ENCODE measurements around the gene MUC6.

Gene MUC6

DNA sequence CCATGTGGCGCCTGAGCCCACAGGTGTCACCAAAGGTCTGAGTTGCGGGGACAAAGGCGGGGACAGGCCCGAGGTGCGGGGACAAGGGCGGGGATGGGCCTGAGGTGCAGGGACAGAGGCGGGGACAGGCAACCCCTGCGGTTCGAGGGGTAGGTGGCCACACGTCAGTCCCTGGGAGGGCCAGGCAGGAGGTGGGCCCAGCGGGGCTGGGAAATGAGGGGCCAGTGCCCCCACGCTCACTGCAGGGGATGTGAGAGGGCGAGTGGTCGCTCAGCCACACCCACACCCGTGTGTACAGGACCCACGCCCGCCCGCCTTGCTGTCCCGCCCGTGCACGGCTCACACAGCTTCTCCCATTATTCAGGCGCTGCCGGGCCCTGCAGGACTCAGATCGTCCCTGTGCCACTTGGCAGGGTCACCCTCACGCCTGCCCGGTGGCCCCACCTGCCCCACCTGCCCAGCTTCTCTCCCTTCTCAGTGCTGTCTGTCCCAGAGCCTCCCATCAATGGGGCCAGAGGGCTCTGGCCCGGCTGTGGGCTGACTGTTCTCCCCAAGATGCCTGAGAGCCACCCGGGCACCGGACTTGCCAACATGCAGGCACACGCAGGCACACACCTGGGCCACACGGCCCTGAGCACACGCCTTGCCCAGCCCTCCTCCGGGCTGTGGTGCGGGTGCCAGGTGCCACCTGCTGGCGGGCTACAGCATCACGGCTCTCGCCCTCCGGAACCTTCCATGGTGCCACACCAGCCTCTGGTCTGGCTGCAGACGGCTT lies 14.2 kb upstream of the MUC6 start:
- peak; percentile 24 for DNase-seq (ENCODE audit: low read depth)

DNA sequence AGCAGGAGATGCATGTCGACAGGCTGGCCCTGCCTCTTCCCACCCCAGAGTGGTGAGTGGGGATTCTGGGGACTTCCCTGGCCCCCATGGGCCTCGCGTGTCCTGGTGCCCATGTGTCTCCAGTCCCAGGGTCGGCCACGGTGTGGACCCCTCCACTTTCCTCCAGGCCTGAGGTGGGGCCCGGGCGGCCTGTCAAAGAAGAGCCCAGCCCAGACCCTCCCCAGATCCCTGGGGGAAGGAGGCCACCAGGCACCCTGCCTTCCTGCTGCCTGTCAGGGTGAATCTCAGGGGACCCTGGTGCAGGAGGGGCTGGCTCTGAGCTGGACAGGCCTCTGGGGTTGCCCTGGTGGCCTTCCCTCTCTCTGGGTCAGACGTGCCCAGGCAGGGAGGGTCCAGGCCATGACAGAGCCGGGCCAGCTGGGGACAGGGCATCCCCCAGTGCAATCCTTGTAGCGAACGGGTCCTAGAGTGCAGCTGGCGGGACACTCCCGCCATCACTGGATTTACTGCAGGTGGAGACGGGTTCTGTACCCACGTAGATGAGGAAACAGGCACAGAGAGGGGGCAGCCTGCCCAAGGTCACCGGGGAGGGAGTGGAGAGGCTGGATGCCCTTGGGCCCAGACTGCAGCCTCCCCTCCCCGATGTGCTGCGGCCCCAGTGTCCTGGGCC lies 13.5 kb upstream of the MUC6 start:
- DNase-seq (ENCODE audit: low read depth): no peak

DNA sequence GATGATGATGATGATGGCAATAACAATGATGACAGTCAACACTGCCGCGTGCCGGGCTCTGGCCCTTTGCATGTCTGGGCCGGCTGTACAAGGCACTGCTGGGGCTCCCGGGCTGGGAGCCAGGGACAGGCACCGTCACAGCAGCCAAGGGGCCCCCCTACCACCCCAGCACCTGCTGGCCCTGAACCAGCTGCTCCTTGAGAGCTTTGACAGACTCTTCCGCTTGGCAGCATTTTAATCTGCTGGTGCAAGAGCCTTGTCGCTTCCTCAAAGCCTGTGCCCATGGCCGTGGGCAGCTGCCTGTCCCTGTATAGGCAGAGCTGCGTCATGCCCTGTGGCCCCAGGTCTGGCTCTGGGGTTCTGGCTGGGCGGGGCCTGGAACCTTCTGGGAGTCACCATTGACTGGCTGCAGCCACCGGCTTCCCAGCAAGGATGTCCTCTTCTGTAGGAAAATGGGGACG lies 12.9 kb upstream of the MUC6 start:
- no peak for DNase-seq (ENCODE audit: low read depth)

DNA sequence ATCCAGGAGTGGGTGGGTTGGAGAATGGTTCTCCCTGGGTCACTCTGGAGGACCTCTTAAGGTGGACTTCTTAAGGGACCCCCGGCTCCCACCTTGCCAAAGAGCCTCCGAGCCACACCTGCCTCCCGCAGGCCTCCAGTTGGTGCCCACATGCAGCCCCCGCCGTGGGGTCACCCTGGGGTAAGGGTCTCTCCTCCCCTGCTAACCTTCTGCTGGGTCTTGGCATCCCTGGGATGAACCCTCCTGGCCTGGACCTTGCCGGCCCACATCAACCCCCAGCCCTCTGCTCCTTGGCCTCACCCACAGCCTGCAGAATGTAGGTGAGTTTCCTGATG lies 12.5 kb upstream of the MUC6 start:
- no peak for DNase-seq (ENCODE audit: low read depth)

DNA sequence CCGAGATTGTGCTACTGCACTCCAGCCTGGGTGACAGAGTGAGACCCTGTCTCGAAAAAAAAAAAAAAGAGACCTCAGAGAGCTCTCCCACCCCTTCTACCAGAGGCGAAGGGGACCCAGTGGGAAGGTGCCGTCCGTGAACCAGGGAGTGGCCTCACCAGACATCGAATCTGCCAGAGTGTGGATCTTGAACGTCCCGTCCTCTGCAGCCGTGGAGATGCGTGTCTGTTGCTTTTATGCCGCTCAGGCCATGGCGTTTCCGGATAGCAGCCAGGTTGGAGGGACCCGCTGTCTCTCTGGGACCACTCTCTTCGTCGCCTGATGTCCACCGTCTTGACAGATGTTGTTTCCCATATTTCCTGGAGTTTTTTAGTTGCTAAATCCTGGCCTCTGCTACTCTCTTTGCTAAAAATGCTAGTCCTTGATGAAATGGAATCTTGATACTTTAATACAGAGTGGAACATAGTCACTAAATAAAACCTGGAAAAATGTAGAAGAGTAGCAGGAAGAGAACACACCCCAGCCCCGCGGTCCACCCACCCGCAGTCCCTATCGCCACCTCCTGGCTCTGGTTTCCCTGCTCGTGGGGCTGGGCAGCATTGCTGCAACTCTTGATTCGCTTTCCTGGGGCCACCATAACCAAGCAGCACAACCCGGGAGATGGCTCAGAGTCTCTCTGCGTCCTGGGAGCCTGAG lies 12.0 kb upstream of the MUC6 start:
- DNase-seq (ENCODE audit: low read depth): no peak

DNA sequence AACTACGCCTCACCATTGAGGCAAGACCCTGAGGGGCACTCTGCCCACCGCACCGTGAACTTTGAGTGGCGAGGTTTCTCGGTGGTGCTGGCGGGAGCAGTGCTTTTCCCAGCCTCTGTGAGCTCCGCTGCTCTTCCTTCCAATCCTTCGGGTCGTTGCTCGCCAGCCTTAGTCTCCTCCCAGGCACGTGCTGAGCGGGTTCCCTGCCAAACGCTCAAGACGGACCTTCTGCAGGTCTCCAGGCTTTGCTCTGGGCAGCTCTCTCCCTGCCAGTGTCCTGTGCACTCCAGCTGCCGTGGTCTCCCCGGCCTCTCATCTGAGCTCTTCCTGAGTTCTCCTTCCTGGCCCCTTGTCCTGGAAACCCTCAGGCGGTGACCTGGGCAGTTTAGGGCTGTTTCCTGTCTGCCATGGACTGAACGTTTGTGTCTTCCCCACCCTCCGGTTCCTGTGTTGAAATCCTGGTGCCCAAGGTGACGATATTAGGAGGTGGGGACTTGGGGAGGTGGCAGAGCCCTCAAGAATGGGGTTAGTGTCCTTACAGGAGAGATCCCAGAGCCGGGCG lies 11.2 kb upstream of the MUC6 start:
- no peak for DNase-seq (ENCODE audit: low read depth)

DNA sequence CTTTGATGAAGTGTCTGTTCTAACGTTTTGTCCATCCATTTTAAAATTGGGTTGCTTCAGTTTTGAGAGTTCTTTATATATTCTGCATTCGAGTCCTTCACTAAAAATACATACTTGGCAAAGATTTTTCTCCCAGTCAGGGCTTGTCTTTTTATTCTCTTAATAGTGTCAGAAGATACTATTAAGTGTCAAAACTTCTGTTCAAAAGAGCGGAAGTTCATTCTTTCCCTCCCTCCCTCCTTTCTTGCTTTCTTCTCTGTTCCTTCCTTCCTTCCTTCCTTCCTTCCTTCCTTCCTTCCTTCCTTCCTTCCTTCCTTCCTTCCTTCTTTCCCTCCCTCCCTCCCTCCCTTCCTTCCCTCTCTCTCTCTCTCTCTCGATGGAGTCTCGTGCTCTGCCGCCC lies 7.6 kb upstream of the MUC6 start:
- DNase-seq (ENCODE audit: low read depth): no peak

DNA sequence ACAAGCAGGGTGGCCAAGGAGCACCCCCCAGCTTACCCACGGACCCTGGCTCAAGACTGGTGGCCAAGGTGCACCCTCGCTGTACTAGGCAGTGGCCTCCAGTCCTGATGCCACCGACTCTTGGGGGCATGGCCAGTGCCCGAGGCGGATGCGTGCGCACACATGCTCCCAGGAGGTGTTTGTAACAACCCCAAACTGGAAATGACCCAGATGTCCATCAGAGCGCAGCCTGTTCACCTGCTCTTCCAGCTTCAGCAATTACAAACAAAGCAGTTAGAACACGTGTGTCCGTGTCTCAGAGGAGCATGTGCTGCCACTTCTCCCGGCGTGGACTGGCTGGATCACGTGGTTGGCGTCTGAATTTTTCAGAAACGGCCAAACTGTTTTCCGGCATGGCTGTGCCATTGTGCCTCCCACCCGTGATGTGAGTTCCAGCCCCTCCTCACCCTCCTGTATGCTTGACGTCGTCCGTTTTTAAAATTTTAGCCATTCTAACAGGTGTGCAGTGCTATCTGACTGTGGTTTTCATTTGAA lies 7.1 kb upstream of the MUC6 start:
- DNase-seq (ENCODE audit: low read depth): no peak

DNA sequence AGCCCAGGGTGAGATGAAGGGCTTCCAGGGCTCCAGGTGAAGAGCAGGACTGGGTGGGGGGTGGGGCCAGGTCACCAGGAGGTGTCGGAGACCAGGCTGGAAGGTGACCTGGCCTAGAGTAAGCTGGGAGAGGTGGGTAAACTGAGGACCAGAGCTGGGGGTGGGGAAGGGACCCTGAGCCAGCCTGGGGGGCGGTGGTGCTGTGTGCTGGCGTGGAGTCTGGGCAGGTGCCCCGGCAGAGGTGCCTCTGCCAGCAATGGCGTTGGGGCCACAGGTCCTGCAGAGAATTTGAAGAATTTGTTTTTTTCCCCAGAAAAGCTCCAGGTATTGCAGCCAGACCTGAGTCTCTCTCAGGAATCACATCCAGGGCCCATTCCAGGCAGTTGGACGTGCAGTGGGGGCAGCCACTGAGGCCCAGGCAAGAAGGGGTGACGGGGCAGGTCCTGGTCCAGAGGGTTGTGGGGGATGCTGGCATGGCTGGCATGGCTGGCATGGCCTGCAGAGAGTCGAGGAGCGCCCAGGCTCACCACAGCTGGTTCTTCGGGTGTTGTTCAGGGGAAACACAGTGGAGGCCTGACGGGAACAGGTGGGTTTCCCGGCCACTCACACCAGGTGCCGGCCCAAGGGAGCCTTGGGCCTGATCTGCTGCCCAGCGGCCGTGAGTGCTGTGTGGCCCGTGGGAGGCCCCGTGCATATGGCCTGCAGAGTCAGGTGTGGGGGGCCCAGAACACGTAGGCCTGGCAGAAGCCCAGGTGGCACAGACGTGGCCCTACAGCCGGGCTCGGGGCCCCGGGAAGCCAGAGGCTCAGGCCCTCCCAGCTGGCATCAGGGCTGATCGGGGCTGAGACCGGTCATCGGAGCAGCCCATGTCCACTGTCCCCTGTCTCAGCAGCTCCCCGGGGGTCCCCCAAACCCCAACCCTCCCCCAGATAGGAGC lies 6.4 kb upstream of the MUC6 start:
- no peak for DNase-seq (ENCODE audit: low read depth)

DNA sequence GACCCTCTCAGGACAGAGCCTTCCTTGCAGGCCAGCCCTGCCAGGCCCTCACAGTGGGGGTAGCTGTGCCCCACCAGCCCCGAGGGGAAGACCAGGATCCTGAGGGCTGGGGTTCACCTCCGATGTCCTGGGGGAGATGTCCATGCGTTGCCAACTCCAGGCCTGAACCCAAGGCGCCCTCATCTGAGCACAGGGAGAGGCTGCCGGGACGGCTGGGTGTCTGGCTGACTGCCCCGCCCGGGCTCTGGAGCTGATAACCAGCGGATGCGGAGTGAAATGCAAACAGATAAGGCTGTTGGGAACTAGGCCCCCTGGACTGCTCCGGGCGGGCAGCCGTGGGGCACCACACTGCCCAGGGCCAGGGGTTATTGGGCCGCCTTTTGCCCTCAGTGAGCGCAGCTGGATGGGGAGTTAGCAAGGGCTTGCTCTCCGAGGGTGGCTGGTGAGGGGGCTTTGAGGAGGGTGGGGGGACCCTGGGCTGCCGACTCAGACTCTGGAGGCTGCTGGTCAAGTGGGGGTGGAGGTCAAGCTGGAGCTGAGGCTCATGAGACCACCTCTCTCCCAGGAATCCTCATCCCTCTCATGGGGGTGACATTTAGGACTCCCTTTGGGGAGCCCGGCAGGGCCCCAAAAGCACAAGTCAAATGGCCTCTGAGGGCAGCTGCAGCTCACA lies 5.6 kb upstream of the MUC6 start:
- no peak for DNase-seq (ENCODE audit: low read depth)

DNA sequence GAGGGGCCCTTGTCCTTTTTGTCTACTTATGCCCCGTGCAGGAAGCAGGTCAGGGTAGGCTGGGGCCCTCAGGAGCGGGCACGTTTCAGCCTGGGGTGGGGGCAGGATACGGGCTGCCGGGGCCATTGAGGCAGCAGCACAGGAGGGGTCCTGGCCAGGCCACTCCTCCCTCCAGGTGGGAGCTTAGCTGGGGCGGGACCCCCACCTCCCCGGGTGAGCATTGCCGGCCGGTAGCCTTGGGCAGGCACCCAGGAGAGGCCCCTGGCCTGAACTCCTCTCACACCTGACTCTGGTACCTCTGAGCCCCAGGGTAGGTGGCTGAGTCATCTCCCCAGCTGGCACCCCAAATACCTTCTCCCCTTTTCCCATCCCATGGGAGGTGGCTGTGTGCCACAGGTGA lies 5.0 kb upstream of the MUC6 start:
- DNase-seq (ENCODE audit: low read depth): no peak

DNA sequence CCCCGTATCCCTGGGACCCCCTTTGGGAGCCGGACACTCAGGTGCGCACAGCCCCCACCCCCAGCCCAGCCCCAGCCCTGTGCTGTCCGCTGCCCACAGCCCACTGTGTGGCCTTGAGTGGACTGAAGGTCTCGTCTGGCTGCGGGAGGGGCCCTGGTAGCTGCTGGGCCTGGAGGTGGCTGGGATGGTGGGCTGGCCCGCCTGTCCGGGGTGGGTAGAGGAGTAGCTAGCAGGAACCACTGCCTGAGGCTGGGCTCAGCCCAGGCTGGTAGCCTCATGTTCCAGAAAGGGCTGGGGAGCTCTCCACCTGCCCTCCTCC lies 4.6 kb upstream of the MUC6 start:
- no peak for DNase-seq (ENCODE audit: low read depth)

DNA sequence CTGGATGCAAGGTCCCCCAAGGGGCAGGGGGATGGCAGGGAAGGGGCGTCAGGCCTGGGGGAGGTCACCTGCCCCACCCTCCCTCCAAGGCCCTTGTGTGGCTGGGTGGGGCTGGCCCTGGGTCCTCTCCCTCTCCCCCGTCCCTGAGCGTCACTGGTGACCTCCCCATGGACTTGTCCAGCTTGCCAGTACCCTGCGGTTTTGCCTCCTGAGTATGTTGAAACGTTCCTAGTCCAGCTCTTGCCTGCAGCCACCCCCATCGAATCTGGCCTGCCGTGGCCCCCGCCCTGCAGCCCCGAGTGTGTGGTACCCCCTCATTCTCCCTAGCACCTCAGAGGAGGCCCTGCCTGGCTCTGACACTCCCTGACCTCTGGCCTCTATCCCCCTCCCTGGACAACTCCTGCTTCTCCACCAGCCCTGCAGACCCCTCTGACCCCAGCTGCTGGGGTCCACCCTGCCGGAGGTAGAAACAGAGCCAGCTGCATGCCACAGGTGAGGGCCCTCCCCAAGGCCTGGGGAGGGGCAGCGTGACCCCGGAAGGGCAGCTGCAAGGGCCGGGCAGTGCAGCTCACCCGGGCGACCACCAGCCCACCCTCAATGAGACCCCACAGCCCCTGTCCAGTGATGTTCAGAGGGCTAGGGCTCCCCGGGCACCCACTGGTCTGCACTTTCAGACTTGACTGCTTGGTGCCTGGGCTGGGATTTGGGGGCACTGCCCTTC lies 4.1 kb upstream of the MUC6 start:
- peak; percentile 41 for DNase-seq (ENCODE audit: low read depth)

DNA sequence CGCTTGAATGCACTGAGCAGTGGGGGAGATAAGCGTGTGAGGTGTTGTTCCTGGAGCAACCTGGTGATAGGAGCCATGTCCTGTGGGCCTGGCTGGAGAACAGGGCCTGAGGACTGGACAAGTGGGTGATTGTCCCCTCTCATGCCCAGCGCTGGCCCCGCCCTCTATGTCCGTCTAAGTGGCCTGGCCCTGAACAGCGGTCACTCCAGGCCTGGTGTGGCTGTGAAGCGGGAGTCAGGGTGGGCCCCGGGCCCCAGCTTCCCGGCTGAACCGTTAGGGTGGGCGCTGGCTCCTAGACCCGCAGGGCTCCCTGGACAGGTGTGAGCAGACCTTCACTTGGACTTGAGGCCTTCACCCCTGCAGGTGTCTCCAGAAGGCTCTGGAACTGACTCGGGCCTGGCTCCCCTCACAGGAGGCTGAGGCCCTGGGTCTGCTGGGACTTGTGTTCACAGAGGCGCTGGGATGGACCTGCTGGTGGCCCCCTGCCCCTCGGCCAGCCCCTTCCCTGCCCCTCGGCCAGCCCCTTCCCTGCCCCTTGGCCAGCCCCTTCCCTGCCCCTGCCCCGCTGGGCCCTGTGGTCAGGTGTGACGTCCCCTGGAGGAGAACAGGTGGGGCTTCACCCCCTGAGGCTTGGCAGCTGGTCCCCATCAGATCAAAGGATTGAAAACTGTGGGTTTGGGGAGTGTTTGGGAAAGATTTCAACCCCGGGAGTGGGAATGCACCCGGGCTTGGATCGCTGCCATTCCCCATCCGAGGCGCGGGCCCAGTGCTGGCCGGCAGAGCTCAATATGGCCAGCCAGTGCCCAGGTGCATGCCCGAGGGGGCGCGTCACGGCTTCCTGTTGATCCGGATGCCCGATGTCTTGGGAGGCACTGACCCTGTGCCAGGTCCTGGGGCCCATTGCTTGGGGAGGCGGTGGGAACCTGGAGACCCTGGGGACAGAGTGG lies 3.2 kb upstream of the MUC6 start:
- no peak for DNase-seq (ENCODE audit: low read depth)

DNA sequence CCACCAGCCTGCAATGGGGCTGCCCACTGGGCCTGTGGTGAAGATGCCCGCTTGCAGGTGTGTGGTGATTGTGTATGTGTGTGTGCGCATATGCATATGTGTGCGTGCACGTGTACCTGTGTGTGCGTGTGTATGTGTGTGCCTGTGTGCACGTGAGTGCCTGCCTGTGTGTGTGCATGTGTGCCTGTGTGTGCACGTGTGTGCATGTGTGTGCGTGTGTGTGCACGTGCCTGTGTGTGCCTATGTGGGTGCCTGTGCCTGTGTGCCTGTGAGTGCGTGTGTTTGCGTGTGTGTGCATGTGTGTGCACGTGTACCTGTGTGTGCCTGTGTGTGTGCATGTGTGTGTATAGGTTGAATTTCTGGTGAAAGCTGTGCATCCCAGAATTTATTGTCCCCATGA lies 2.4 kb upstream of the MUC6 start:
- DNase-seq (ENCODE audit: low read depth): no peak

DNA sequence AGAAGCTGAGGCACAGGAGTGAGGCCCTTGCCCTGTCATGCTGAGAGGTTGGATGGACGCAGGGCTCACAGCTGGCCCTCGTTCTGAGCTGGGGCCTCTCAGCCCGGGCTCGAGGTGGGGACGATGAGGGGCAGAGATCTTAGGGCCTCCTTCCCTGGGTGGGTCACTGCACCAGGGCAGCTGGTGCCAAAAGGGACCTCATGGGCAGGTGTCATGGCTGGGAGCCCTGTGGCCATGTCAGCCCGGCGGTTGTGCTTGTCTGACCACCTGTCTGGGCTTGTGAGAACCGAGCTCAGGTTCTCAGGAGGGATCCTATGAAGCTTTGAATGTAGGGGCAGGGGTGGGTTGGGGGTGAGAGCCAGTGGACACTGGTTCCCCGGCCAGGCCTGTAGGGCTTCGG lies 1.8 kb upstream of the MUC6 start:
- no peak for DNase-seq (ENCODE audit: low read depth)

DNA sequence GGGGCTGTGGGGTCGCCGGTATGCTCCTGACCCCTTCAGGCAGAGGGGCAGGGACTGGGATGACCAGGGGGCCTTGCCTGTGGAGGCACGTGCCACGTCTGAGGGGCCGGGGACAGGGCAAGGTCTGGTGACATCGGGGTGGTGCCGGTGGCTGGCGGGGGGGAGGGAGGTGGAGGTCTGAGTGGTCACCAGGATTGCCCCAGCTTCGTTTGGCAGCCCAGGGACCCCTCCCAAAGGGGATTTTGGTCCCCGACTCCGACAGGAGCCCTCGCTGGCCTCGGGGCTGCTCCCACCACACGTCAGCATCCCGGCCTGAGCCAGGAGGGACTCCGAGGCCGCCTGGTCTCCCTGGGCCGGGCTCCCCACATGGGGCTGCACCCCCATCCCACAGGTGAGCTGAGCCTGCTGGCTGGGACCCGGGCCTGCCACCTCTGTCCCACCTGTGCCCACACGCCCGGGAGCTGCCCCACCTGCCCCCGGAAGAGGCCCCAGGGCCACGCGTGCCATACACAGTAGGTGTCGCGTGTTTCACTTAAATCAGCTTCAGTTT lies 1.1 kb upstream of the MUC6 start:
- no peak for DNase-seq (ENCODE audit: low read depth)

DNA sequence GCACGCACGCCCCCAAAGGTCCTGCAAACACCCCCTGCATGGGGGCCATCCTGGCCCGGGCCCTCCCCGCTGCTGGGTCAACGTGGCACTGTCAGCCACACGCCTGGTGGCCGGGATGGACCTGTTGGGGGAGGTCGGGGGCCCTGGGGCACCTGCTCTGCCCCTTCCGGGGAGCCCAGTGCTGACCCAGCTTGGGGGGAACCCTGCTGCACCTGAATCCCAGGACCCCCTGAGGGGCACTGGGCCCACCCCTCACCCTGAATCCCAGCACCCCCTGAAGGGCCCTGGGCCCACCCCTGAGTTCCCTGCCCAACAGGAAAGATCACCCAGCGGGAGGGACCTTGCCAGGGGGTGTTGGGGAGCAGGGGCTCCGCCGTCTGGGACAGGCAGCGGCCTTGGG lies 413 bp upstream of the MUC6 start:
- DNase-seq (ENCODE audit: low read depth): no peak

Measured in fibroblast of gingiva (primary cell).